CD4-positive, alpha-beta T cell treated with Interferon gamma for 1 hour (primary cell): ENCODE data around the gene CDYL.
"Not testable (repeated sequence)": the region's sequence is repeated elsewhere in the genome, so short reads cannot be mapped to it uniquely, and the experiment has no call there.

ENCODE experiments used
- DNase-seq: peaks from one replicate; pipeline ENCODE4 v3.0.0-alpha.2; 2020

CDYL gene

GRCh38 chr6:4849226-4850022, 73.2 kb downstream of the CDYL start:
- DNase-seq = no peak

DNA sequence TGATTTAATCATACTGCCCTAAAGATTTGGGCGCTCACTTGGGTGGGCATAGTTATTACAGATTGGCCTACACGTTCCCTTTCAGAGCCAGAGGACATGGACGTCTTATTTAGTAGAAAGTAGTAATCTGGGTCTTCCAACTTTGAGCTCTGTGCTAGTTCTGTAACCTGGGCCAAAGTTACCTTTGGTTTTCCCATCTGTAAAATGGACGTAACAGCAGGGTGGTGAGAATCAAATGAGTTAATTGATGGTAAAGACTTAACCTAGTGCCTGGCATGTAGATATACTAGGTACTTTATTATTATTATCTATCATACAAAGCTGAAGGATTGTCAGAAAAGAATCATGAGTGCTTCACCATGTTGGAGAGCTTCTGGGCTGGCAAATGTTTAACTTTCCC, 74.8 kb downstream of the CDYL start:
- no peak for DNase-seq

- not testable (repeated sequence) for DNase-seq
Observed at GRCh38 chr6:4852186-4852585, 76.0 kb downstream of the CDYL start.

- no peak for DNase-seq
Observed at GRCh38 chr6:4852938-4853337, 76.7 kb downstream of the CDYL start.

DNA sequence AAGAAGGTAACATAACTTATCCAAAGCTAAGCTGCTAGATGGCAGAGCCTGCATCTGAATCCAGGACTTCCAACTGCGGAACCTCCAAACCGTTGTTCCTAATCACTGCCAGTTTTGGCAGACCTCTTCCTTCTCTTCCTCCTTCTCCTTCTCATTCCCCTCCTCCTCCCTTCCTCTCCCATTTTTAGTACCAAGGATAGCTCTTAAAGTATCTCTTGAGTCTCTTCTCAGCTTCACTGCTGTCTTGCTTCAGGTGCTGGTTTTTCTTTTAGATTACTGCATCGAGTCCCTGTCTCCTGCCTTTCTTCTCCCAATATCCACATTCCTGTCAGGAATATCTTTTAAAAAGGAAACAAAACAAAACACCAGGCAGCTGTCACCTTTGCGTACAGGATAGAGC, 77.1 kb downstream of the CDYL start:
- DNase-seq = no peak

DNA sequence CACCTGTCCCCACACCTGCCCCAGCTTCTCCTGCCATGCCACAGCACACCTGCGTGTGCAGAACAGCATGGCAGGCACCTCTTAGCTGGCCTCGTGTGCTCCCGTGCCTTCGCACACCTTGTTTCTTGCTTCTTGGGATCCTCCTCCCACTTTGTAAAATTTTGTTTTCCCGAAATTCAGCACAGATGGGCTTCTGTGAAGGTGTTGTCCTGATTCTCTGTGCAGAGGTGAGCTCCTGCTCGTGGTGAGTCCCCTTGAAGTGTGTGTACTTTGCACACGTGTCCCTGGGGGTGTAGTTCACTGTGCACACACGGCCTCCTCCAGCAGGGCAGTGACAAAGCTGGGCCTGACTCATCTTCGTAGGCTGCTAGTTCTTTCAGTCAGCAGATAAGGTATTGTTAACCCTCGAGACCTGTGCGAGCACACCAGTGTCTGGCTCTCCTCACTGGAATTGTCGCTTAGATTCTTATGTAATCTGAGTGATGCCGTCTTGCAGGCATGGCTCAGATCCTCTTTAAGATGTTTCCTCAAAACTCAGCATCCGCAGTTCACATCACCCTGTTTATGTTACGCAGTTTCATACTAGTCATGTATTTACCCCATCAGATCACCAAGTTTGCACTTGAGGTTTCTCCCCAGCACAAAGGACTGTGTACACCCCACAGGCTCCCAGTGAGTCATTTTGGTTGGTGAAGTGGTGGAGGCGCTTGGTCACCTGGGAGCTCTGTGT, 77.7 kb downstream of the CDYL start:
- no peak for DNase-seq

GRCh38 chr6:4856785-4857184, 80.6 kb downstream of the CDYL start:
- no peak for DNase-seq

DNA sequence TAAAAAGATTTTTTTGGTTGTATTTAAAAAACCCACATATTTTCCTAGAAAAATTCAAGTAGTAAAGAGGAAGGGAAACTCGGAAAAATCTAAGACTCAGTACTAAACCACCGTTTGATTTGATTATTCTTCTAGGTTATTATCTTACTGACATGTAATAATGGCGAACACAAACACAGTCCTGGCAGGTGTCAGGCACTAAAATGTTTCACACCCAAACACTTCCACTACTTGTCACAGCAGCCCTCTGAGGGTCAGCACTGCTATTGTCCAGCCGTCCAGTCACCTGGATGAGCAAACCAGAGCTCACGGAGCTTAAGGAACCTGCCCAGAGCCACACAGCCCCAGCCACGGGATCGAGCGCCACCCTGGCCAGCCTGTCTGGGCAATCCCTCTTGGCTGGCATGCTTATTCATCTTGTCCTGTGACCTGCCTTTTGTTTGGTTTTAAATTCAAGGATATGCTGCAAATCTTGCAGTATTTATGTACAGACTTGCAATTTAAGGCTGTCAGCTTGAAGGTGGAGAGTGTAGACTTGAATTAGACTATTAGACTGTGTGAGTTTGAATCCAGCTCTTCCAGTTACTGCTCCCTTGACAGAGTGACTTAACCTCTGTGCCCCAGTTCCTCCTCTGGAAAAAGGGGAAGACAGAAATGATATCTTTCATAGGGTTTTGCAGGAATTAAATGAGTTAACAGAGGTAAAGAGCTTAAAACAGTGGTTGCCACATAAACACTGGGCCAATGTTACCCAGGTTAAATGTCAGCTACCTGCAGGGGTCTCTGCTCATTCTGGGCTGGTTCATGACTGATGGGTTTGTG, 82.2 kb downstream of the CDYL start:
- DNase-seq = no peak

GRCh38 chr6:4860387-4860786, 84.2 kb downstream of the CDYL start:
- no peak for DNase-seq

- DNase-seq = no peak
Observed at GRCh38 chr6:4861564-4861963, 85.4 kb downstream of the CDYL start.

DNA sequence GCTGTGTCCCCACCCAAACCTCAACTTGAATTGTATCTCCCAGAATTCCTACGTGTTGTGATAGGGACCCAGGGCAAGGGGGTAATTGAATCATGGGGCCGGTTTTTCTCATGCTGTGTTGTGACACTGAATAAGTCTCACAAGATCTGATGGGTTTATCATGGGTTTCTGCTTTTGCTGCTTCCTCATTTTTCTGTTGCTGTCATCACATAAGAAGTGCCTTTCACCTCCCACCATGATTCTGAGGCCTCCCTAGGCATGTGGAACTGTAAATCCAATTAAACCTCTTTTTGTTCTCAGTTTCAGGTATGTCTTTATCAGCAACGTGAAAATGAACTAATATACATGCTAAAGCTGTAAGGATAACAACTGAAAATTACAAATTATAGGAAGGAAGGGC, 88.3 kb downstream of the CDYL start:
- DNase-seq = no peak

GRCh38 chr6:4865006-4865405, 88.8 kb downstream of the CDYL start:
- not testable (repeated sequence) for DNase-seq

DNA sequence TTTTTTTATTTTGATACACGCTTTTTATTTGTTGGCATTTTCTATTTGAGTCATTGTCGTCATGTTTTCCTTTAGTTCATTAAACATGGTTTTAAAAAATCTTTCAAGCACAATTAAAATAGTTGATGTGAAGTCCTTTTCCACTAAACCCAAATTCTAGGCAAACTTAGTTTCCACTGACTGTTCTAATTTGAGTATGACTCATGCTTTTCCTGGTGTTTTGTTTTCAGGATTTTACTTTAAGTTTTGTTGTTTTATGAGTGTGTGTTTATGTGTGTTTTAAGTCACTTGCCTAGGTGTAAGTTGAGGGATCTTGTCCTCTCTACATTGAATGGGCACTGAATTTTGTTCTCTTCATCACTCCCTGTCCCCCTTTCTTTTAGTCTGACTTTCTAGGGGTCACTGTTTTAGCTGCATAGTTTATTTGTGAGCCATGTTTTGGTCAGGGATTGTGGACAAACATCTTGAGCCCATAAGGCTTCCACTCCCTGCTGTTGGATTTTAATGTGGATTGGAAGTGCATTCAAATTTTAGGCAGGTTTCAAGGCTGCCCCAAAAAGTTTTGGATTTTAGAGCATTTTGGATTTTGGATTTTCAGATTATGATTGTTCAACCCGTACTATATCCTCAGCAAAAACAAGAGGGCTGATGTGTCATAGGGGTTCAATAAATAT, 94.8 kb downstream of the CDYL start:
- no peak for DNase-seq

- DNase-seq = no peak
Observed at GRCh38 chr6:4871825-4872224, 95.6 kb downstream of the CDYL start.

- DNase-seq = no peak
Observed at GRCh38 chr6:4872841-4873240, 96.6 kb downstream of the CDYL start.

DNA sequence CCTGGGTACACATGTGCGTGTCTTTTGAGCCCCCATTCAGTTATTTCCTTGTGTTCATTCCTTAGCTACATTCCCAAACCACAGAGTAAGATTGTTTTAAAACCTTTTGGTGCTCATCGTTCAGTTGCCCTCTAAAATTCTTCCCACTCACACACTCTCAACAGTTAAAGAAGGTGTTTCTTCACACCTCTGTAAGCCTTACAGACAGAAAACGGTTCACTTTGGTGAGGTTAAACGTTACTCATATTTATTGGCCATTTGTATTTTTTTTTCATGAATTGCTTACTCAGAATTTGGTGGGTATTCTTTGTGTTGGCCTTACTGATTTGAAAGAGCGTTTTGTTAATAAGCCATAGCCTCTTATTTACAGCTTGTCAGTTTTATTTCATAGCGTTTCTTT, 97.7 kb downstream of the CDYL start:
- DNase-seq = no peak

- DNase-seq = no peak
Observed at GRCh38 chr6:4879741-4880275, 103.6 kb downstream of the CDYL start.

- no peak for DNase-seq
Observed at GRCh38 chr6:4880363-4880762, 104.2 kb downstream of the CDYL start.

- DNase-seq = no peak
Observed at GRCh38 chr6:4883298-4883697, 107.1 kb downstream of the CDYL start.

DNA sequence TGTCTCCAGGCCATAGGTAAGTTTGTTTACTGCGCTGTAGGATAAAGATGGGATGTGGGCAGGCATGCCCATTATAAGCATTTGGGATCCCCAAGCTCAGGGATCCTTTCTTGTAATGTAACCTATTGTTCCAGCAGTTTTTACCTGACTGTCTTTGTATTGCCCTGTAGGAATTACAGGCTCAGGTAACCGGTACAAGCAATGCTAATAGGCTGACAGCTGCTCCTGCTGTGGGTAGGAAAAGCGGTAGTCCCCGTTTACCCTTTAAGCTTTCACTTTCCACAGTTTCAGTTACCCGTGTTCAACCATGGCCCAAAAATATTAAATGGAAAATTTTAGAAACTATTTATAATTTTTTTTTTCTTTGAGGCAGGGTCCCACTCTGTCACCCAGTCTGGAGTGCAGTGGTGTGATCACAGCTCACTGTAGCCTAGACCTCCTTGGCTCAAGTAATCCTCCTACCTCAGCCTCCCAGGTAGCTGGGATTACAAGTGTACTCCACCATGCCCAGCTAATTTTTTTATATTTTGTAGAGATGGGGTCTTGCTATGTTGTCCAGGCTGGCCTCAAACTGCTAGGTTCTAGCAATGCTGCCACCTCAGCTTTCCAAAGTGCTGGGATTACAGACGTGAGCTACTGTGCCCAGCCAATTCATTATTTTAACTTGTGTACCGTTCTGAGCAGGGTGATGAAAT, 108.6 kb downstream of the CDYL start:
- no peak for DNase-seq

DNA sequence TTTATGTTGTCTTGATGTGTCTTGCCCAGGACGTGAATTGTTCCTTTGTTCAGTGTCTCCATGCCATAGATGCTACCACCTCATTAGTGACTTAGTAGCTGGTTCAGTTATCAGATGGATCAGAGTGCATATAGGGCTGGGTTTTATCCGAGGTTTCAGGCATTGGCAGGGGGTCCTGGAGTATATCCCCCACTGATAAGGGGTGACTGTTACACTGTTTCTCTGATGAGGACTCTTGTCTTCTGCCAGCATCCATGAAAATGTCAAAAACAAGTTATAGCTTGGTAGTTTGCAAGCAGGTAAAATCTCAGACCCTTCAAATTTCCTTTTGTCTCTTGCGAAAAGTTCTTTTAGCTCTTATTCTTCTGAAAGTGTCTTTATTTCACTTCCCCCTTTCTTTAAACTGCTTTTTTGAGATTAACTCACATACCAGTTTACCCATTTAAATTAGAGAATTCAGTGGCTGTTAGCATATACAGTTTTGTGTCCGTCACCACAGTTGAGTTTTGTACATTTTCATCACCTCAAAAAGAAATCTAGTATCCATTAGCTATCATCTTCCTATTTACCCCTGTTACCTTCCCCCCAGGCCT, 109.2 kb downstream of the CDYL start:
- no peak for DNase-seq

DNA sequence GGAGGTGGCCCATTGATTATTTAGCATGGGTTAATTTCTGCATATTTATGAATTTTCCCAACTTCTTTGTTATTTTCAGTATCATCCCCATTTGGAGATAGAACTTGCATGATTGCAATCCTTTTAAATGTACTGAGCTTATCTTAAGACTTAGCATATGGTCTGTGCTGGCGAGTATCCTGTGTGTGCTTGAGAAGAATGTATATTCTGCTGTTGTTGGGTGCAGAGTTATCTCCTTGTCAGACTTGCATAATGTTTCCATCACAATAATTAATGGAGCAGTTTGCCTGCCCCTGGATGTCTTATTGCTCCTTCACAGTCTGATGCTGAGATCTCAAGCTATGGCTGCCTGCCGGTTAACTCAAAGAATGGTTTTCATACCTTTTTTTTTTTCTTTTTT, 112.6 kb downstream of the CDYL start:
- no peak for DNase-seq
